GM18502 (cell line): ENCODE results near the gene CDH26.
A peak's percentile ranks its signal among the peaks of the same experiment; 100 is the strongest.
"Not testable (repeated sequence)": the region's sequence is repeated elsewhere in the genome, so short reads cannot be mapped to it uniquely, and the experiment has no call there.

ENCODE experiments used
- ATAC-seq: cut with Tn5 transposase; IDR thresholded peaks from one replicate; pipeline ENCODE4 v1.9.1; 2021; ENCODE audit warnings: mild to moderate bottlenecking; ENCODE audit not compliant: unreplicated experiment, poor library complexity

Gene CDH26

DNA sequence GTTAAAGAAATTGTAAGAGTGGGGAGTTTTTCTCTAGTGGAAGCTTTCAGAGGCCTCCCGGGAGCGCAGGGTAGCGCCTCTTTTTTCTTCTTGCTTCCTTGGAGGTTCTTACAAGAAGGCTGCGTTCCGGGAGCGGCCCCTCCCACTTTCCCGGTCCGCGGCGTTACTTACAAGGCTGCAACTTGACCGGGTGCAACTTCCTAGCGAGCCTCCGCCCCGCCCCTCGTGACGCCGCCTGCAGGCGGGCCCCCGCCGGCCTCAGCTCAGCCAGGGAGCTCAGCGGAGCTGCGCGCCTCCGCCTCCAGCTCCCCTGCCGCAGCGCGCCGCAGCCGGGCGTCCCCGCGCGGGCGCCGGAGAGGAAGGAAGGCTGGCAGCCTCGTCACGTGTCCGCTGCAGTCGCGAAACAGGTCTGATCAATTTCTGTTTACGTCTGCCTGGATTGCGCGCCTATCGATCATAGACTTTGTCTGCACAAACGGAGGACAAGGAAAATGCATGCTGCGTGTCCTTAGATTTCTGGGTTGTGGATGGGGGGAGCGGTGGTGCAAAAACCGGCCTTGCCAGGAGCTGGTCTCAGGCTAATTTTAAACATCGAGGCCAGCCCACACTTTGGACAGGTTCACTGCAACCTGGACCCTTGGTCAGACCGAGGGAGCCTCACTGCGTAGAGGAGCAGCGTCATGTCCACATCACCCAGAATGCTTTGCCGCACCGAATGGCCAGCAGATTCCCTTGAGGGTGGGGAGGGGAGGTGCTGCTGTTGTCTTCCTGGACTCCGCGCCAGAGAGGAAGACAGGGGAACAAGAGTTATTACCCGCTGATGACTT lies 17.9 kb upstream of the CDH26 start, which contains the start of the genes FAM217B and PPP1R3D:
FAM217B (plus strand) TSS at position 261 of the 827 bp plus-strand sequence. CDS start 3,555 bp downstream, outside the sequence.
PPP1R3D (minus strand) TSS at position 177 of the 827 bp plus-strand sequence. CDS start 374 bp downstream, outside the sequence.
- peak; percentile 92 for ATAC-seq

DNA sequence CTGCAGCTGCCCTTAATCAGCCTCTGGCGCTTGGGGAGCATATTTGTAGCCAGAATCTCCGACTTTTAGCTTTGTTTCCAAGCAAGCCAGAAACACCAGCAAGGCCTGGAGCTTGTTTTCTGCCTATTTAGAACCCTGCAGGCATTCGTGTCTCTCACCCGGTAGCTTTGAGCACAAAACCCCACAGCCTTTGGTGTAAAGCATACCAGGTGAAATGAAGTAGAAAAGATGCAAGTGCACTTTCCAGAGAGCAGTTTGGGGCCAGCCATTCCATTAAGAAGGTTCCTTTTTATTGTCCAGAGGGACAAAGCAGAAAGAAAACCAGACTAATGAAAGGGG lies 17.3 kb upstream of the CDH26 start:
- ATAC-seq: peak; percentile 8

DNA sequence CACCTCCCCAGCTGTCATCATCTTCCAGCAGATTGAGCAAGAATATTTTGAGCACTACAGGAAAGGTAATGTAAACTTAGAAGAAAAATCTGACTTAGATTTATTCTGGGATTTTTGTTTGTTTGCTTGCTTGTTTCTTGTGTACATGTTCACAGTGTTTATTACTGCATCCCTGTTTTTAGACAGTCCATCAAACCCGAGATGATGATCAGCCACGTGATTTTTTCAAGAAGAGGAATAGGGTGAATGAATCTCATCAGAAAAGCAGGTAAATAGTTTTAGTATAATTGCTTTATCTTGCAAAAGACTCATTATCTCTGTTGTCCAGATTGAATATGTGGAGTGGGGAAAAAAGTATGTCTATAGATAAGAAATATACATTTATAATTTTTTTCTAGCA lies 16.0 kb upstream of the CDH26 start:
- no peak for ATAC-seq

DNA sequence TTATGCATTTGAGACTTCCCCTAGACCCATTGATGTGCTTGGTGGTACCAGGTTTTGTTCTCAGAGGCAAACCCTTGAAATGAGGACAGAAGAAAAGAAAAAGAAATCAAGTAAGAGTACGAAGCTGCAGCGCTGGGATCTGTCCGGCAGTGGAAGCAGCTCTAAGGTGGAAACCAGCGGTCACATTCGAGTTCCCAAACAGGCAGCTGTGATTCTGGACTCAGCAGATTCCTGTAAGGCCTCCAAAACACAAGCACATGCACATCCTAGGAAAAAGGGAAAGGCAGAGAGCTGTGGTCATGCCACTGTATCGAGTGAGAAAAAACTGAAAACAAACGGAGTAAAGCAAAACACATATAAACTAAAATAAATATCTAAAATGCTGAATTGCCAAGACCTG lies 13.5 kb upstream of the CDH26 start:
- no peak for ATAC-seq

DNA sequence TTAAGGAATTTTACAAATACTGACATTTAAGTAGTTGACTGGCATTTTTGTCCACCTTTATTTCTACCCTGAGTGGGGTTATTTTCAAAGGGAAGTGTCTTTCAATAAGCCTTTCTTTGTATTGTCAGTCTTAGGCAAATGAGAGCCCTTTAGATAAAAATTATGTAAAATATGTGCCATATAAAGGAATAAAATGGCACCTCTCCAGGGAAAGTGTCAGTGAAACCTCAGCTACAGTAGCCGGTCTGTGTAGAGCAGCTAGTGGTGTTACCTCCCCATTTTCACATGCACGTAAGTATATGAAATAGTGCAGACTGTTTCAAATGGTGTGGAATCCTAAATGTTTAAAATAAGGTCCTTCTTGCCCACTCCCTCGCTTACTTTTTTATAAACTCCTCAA lies 13.0 kb upstream of the CDH26 start:
- no peak for ATAC-seq

DNA sequence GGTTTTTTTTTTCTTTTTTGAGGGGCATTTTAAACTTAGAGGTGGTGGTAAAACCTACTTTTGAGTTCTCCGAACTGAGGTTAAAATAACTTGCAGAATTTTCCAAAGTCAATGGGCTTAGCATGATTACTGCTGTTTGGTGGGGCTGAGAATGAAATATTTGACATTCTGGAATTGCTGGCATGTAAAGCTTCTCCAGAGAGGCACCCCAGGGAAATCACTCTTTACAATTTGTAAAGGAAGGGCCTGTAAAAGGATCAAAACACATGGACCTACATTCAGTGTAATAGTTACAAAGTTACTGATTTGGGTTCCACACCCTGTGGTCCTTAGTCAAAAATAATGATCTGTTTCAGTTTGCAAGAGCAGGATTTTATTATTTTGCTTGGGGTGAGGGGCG lies 12.5 kb upstream of the CDH26 start:
- no peak for ATAC-seq

DNA sequence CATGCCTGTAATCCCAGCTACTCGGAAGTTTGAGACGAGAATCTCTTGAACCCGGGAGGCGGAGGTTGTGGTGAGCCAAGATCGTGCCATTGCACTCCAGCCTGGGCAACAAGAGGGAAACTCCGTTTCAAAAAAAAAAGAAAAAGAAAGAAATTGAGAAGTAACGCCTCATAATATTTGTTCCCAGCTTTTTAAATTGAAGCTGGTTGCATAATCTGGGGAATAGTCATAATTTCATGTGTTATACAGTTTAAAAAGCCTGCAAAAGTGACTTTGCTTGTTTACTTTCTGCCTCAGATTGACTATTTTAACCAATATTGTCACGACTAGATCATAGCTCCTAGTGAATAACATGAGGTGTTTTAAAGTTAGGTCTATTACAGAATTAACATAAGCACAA lies 10.8 kb upstream of the CDH26 start:
- no peak for ATAC-seq

DNA sequence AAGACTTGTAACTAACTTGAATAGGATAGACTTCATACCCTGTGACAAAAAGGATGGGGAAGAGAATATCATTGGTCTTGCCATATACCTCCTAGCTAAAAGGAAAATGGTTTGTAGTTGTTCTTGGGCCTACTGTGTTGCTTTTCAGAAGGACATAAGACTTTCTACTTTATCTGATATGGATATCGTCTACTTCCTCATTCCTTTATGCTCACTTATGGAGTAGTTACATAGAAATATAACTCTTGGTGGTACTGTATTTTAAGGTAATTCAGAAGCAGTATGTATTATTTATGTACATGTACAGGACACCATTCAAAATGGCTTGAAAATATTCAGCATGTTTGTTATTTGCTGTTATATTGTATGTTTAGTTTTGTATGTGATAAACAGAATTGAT lies 10.0 kb upstream of the CDH26 start:
- no peak for ATAC-seq

DNA sequence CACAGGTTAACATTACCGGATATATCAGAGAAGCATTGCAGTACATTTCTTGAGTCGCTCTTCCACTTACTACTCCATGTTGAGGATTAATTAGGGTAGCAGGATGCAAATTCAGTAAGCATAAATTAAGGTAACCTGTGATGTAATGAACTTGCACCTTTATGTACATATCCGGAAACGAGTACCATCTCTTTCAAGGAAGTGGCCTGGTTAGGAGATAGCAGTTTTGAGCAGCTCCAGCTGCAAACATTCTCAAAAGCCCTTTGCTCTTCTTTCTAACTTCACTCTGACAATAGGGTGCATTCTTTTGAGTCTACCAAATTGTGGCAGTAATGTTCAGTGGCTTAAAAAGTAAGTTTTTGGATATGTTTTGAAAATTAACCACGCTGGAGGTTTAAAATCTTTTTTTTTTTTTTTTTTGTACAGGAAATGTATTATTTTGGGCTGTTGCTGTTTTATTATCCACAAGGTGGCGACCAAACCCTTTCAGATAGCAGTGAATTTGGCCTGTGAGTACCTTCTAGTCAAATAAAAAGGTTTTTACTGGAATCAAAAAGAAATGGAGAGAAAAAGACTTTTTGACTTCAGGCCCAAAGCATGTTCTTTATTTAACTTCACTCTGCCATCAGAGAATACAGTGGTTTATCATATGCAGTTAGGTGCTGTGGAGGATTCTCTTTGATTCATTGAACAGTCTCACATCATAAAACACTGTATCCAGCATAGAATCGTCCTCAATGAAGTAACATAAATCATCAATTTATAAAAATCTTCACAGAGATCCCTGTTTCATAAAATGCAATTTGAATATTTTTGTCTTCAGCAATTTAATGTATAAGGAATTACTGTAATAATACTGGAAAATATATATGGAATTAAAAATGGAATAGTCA lies 9.1 kb upstream of the CDH26 start:
- peak; percentile 65 for ATAC-seq

DNA sequence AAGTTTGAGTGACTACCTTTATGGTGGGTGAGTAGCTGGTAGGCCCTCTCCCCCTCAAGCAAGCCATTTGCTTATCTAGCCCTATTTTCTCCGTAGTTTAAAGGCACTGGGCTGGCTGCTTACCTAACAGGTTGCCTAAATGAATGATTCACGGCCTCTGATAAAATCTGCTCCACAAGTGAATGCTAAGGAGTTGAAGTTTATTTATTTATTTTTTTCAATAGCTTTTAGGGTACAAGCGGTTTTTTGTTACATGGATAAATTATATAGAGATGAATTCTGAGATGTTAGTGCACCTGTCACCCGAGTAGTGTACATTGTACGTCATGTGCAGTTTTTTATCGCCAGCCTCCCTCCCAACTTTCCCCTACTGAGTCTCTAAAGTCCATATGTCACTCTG lies 8.3 kb upstream of the CDH26 start:
- no peak for ATAC-seq

DNA sequence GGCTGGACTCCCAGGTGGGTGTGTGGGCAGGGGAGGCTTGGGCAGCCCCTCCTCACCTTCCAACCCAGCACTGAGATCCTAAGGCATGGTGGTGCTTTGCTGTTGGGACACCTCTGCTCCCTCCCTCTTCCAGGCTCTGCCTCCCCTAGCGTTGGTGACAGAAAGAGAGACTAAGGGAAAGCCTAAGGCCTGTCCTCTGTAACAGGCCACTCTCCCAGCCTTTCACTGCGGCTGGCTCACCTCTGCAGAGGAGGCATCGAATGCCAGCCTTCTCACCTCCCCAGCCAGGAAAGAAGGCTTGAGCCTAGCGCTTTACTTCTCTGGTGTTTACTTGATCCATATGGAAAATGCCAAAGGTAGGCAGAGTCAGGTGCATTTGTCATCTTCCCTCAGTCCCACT lies 3.5 kb upstream of the CDH26 start:
- no peak for ATAC-seq

DNA sequence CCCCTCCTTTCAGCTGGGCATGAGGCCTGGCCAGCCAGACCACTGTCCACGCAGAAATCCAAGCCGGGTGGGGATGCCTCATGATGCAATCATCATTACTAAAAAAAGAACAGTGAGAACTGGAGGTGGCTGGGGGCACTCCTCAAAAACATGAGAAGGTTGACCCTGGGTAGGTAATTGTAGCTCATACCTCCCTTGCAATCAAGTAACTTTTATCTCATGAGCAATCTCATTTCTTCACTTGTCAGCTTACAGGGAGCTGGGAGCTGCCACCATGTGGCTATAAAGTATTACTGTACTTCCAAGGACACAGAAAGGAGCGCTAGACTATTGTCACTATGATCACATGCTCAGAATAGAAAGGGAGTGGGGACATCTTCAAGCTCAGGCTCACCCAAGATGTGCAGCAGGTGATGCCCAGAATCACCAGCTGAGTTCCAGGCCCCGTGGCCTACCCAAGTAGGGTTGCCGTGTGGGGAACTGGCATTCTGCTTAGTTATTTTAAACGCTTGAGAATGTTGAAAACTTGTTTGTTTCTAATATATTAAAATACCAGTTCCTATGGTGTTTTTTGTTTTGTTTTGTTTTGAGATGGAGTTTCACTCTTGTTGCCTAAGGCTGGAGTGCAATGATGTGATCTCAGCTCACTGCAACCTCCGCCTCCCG lies 3.0 kb upstream of the CDH26 start:
- no peak for ATAC-seq

DNA sequence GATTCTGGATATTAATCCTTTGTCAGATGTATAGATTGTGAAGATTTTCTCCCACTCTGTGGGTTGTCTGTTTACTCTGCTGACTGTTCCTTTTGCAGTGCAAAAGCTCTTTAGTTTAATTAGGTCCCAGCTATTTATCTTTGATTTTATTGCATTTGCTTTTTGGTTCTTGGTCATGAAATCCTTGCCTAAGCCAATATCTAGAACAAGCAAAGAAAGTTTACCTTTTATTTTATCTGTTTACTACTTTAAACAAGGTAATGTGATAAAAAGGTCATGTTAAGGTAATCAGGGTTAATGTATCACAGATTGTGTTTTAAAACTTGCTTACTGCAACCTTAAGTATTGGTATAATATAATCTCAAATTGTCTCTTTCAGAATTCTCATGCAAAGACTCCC lies 655 bp upstream of the CDH26 start:
- not testable (repeated sequence) for ATAC-seq

DNA sequence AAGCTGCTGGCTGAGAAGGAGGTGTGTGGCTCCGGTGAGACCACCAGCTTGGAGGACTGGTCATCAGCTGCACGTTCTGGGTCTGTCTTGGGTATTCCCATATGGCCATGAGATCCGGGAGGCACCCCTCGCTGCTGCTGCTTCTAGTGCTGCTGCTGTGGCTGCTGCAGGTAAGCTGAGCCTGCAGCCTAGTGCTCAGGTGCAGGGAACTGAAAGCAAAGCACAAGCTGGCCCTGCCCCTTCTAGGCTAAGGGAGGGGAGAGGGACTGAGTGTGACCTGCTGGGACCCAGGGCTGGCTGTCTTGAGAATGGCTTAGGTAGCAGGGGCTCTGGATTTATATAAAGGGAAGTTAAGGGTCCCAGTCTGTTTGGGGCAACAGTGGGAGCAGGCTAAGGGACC lies 403 bp downstream of the CDH26 start:
- ATAC-seq: no peak

DNA sequence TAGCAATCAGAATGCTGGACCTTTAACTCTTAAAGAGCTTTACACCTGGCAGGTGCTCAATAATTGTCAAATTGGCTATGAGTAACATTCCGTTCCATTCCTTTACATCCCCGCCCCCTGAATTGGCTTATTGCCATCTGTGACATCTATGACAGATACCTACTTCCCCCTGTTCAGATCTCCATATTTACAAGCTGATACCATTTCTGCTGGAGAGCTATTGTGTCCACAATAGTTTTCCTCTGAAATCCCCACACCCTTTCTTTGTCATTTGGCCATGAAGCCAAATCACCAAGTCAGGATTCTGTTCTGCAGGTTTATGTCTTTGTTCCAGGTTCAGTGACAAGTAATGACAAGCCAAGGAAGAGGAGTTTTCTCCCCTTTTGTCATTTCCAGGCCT lies 3.2 kb downstream of the CDH26 start:
- ATAC-seq: no peak

DNA sequence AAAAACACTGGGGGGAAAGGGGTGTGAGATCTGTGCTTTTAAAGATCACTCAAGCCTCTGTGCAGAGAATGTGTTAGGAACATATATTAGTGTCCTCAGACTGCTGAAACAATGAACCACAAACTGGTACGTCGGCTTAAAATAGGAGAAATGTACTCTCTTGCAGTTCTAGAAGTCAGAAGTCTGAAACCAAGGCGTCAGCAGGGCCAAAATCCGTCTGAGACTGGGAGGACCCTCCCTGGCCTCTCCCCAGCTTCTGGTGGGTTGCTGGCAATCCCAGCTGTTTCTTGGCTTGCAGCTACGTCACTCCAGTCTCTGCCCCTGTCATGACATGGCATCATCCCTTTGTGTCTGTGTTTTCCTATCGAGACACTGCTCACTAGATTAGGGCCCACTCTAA lies 3.9 kb downstream of the CDH26 start:
- no peak for ATAC-seq

DNA sequence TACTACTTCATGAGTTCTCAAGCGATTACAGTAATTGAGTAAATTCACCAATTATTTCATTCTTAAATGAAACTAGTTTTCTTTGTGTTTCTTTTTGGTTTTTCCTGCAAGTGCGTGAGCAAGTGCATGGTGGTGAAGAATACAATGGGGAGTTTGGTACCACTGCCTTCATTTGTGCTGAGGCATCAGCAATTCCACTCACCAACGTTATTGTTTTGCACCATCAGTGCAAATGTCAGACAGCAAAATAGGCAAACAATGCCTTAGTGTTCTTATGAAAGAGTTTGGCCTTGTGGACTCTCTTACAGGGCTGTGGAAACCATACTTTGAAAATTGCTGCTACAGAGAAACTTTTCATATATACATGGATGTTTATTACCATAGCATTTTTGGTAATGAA lies 8.2 kb downstream of the CDH26 start:
- ATAC-seq: no peak

DNA sequence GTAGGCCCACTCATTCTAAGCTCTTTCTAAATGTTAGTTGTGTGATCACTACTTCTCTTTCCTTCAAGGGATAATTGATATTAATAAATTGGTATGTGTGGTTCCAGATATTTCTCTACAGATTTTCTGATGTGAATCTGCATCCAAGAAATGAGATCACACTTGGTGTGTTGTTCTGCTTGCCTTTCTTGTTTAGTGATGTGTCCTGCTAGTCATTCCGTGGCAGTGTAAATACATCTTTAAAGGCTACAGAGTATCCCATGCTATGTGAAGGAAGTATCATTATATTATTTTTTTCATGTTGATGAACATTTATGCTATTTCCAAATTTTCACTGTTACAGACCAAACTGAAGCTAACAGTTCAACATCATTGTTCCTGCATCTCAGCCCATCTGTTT lies 13.2 kb downstream of the CDH26 start:
- no peak for ATAC-seq

DNA sequence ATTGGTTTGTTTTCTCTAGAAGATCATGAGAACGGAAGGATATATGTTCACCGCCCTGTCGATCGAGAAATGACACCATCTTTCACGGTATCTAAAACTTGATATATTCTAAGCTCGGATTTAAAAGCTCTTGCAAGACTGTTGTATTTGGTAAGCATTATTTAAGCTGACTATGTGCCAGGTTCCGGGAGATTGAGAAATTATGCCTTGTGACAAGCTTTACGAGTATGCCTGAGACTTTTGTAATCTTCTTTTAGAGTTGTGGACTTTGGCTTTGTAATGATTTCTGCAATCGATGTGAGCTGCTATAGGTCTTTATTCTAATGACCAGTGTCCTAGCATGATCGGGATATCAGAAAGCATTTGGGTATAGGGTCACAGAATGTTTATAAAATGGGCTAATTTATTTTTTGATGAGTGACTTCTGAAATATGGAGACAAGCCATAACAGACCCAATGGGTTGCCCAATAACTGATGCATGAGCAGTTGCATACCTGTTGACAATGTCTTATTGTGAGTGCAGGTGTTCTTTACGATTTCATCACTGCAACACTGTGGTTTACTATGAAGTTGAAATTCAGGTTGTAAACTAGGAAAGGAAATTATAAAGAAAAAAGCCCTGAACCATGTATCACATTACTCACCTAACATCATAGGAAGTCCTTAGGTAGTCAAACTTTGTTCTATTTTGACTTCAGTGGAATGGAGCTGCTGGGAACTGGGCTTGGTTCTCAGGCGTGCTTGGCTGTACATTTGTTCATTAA lies 14.0 kb downstream of the CDH26 start:
- ATAC-seq: no peak

DNA sequence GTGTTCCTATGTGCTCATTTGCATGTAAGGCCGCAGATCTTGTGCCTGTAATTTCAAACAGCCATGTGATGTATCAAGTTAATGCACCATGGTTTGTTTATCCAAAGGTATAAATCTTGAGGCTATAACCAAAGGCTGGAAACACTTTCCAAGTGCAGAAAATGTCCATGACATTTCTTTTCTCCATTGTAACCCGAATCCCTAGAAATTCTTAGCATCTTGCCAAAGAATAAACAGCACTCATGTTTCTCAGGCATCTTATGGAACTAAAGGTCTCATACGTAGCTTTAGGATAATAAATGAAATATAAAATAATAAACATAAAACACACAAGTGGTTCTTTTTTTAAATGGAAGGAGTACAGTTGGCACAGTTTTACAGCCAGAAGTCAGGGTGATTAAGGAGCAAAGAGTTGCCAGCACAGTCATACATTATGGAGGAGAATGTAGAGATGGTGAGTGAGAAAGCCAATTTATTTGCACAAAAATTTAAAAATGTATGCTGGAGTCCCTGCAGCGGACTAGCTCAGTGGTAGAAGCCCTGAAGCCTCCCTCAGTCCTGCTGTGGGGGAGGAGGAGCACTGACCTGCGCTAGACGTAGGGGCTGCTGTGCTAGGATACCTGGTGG lies 18.0 kb downstream of the CDH26 start:
- ATAC-seq: no peak
